ENCODE results near the gene CSMD2.

CSMD2 gene

GRCh38 chr1:34066981-34067603 lies 97.9 kb downstream of the CSMD2 start:
- no peak for TF ChIP-seq CTCF (IDR thresholded peaks at IDR 0.05; ENCODE audit: low read depth, low read length)

GRCh38 chr1:34066166-34066565 lies 98.9 kb downstream of the CSMD2 start:
- no peak for TF ChIP-seq CTCF (IDR thresholded peaks at IDR 0.05; ENCODE audit: low read depth, low read length)
- no peak overlapping the region for H3K4me3 ChIP-seq (ENCODE audit: low read depth, low read length)

More at GRCh38 chr1:34066981-34067603, 97.9 kb downstream of the CSMD2 start:
- H3K4me3 ChIP-seq (ENCODE audit: low read depth, low read length), result no peak overlapping the region

- TF ChIP-seq CTCF (IDR thresholded peaks at IDR 0.05; ENCODE audit: low read depth, low read length), result no peak
Observed at GRCh38 chr1:34065498-34065897, 99.5 kb downstream of the CSMD2 start.

GRCh38 chr1:34060901-34061415 lies 104.1 kb downstream of the CSMD2 start:
- no peak overlapping the region for H3K4me3 ChIP-seq (ENCODE audit: low read depth, low read length)
- TF ChIP-seq CTCF (IDR thresholded peaks at IDR 0.05; ENCODE audit: low read depth, low read length), result no peak

More at GRCh38 chr1:34065498-34065897, 99.5 kb downstream of the CSMD2 start:
- no peak overlapping the region for H3K4me3 ChIP-seq (ENCODE audit: low read depth, low read length)

GRCh38 chr1:34060187-34060730 lies 104.8 kb downstream of the CSMD2 start:
- no peak for TF ChIP-seq CTCF (IDR thresholded peaks at IDR 0.05; ENCODE audit: low read depth, low read length)
- H3K4me3 ChIP-seq (ENCODE audit: low read depth, low read length), result no peak overlapping the region

- TF ChIP-seq CTCF (IDR thresholded peaks at IDR 0.05; ENCODE audit: low read depth, low read length), result no peak
- no peak overlapping the region for H3K4me3 ChIP-seq (ENCODE audit: low read depth, low read length)
Observed at GRCh38 chr1:34057347-34058130, 107.5 kb downstream of the CSMD2 start.

- H3K4me3 ChIP-seq (ENCODE audit: low read depth, low read length), result no peak overlapping the region
- no peak for TF ChIP-seq CTCF (IDR thresholded peaks at IDR 0.05; ENCODE audit: low read depth, low read length)
Observed at GRCh38 chr1:34055818-34056217, 109.2 kb downstream of the CSMD2 start.

Measured in WI38 (cell line).